NCI-H146 treated with DMSO at 0.1 percent for 48 hours (cell line): ENCODE results near the gene TENM3.

ENCODE experiments used
- DNase-seq: peaks from one replicate; lab custom pipeline; 2025; ENCODE audit not compliant: unreplicated experiment; lab: John Stamatoyannopoulos, UW

Gene TENM3

DNA sequence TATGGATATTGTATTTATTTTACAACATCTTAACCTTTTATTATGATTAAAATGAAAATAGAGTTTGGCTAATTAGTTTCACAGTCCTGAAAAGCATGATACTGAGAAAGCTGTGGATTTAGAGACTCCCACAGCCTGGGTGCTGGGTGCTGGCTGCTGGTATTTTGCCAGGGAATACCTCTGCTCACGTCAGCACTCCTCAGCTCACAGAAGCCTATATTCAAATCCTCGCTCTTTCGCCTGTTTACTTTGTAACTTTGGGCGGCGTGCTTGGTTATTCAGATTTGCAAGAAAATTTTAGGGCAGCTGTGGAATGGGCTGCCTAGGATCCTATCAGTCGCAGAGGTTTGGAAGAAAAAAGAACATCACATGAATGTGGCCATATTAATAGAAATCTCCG, 412.1 kb downstream of the TENM3 start:
- no peak for DNase-seq

- no peak for DNase-seq
These were observed 419.3 kb downstream of the TENM3 start for GRCh38 chr4:182662551-182662950.

DNA sequence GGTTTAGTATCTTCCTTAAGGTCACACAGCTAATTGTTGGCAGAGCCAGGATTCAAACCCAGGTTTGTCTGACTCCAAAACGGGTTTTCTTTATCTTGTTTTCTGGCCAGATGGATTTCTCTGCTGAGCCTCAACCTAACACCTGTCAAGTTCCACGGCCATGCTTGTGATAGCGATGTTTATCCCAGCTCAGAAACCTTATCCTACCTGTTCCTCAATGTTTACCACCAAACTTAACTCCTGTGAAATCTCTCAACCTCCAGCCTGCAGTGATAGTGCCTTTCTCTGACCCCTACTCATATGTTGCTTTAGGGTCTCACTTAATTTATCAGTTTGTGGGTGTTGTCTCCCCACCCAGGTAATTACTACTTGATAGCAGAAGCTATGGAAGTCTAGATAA, 428.0 kb downstream of the TENM3 start:
- DNase-seq = no peak

GRCh38 chr4:182671749-182672148, 428.5 kb downstream of the TENM3 start:
- no peak for DNase-seq

DNA sequence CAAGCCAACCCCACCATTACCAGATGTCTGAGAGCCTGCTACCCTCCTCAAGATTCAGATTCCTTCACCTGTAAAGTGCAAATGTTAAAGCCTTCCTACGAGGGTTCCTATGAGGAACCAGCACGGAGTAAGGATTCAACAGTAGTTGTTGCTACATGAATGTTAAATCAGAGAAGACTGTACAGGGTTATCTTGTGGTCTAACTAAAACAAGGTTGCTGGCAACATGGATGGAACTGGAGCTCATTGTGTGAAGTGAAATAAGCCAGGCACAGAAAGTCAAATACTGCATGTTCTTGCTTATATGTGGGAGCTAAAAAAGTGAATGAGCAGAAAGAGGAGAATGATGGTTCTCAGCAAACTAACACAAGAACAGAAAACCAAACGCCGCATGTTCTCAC, 435.4 kb downstream of the TENM3 start:
- DNase-seq = no peak

GRCh38 chr4:182679533-182679932, 436.3 kb downstream of the TENM3 start:
- no peak for DNase-seq

GRCh38 chr4:182680234-182680653, 437.0 kb downstream of the TENM3 start:
- no peak for DNase-seq

GRCh38 chr4:182683661-182684060, 440.5 kb downstream of the TENM3 start:
- no peak for DNase-seq

GRCh38 chr4:182684796-182685195, 441.6 kb downstream of the TENM3 start:
- no peak for DNase-seq

GRCh38 chr4:182688081-182688480, 444.9 kb downstream of the TENM3 start:
- no peak for DNase-seq

- no peak for DNase-seq
These were observed 451.3 kb downstream of the TENM3 start for GRCh38 chr4:182694551-182694950.

DNA sequence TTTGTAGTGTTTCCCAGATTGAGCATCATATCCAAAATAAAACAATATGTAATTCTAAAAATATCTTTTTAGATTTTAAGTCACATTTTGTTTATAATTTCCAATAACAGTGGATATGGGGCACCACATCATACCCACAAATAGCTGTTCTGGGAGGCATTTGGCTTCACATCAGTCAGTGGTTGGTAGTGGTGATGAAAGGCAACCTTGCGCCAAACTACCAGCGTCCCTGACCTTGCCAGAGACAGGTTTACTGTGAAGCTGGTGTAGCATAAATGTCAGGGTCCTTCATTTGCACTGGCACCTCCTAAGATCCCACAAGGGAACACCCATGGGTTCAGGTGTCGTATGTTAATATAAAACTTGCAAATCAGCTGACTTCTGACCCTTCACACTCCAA, 451.8 kb downstream of the TENM3 start:
- no peak for DNase-seq

GRCh38 chr4:182695842-182696241, 452.6 kb downstream of the TENM3 start:
- DNase-seq = no peak

GRCh38 chr4:182697094-182697493, 453.9 kb downstream of the TENM3 start:
- no peak for DNase-seq

DNA sequence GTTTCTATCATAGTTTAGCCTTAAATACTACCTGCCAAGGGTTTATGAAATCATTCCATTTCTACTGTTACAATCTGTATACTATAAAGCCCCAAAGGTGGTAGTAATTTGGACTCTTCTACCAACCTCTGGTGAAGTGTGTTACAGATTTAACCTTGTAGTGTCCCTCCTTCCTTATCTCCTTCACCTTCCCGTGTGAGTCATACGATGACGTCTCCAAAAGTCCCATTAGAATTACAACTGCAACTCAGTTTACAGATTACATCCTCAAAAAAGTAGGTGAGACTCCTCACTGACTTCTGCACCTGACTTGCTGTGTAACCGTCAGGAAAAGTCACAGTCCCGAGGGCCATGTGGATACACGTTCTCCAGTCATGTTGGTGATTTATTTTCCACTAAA, 455.0 kb downstream of the TENM3 start:
- no peak for DNase-seq

DNA sequence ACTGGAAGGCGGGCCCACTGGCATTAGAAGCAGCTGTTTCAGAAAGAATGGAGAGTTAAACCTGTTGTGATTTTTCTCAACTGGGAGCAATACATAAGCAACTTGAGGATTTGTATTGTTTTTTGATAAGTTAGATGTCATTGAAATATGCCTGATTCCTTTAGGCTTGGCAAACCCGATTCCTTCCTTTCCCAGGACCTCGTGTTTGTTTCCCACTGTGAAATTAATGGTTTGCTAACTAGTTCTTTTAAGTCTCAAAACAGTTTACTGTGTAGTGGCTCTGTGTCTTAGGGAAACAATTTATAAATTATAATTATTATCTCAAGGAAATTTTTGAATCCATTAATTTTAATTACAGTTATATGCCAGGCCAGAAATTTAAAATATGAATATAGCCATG, 456.0 kb downstream of the TENM3 start:
- DNase-seq = no peak

- no peak for DNase-seq
These were observed 456.6 kb downstream of the TENM3 start for GRCh38 chr4:182699795-182700194.

GRCh38 chr4:182700362-182701160, 457.4 kb downstream of the TENM3 start:
- DNase-seq = no peak

DNA sequence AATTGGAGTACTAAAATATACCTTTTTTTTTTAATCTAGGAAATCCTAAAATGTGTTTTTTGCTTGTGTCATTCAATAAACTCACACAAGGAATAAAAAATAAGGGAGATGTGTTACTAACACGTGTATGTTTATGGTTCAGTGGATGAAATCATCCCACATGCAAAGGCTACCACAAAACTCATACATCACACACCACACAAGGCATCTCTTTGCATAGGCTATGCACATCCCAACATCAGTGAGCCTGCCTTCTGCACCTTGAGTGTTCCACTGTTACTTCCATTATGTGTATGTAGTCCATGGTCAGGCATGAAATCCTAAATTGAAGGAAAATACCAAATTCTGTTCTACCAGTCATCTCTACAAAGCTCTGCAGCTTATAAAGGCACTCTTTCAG, 460.9 kb downstream of the TENM3 start:
- no peak for DNase-seq

DNA sequence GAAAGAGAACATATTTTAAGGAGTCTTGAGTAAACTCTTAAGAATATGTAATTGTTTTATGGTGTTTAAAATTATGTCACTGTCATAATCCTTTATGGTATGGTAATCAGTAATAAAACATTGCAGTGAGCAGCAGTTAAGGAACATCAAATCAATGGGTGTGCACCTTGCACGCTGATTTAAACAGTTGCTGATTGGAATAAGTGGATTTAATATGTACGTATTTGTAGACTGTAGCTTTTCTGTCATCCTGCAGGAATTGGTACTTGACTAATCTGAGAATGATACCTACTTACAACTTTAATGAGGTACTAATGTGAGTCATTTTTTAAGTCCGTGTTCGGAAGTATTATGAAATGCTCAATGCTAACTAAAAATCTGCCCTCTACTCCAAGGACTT, 461.7 kb downstream of the TENM3 start:
- no peak for DNase-seq

DNA sequence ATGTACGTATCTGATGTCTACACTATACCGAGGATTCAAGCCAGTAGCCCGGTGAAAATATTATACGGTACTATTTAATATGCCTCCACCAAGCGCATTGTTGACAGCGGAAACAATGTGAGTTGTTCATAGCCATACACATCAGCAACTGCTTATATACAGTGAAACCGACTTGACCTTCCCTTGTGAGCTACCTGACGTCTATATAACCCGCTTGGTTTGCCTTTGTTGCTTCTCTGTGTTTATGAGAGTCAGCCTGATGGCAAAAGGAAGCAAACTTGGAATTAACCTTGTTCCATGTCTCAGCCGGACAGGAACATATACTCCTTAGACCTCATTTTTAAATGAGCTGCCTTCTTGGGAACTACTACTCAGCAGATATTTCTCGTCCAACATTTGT, 462.2 kb downstream of the TENM3 start:
- no peak for DNase-seq

DNA sequence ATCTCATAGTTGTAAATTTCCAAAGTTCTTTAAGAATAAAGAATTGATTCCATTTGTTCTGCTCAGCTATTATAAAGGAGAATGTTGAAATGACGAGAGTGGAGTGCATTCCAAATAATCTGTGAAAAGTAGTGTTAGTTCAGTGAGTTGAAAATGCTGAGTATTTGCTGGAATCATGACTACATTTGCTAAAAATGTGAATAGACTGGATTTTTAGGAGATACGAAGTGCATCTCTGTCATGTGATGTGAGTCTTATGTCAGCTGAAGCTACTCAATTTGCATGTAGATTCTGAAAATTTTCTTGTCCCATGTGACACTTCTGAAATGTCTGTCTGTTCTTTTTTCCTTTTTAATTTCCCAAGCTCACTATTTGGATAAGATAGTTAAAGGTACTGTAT, 468.0 kb downstream of the TENM3 start:
- DNase-seq = no peak

DNA sequence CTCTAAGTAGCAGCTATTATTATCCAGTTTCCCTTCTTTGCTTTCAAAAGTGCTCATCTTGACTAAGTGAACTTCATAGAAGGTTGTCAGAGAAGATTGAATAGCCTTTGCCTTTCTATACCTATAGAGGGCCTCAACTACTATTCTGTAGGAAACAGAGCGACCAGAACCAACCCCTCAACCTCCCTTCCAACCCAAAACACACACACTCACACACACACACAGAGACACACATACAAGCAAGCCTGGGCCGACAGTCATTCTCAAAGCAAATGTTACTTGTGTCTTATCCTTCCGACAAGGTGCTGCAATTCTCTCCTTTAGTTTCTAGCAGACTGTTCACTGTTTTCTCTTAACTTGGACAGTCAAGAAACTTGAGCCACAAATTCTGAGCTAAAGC, 472.3 kb downstream of the TENM3 start:
- no peak for DNase-seq
